GM18951 (cell line): ENCODE results near the gene ZNF341.

Experiments
- POLR2A ChIP-seq: IDR thresholded peaks from 4 replicates; pipeline ENCODE4 v1.6.1; 2011; ENCODE audit warnings: mild to moderate bottlenecking; ENCODE audit not compliant: insufficient read length, insufficient read depth; ENCODE audit errors: extremely low read depth
- in situ Hi-C: fragments of 300-500 bp; cut with MboI; formaldehyde crosslinking; loops from one replicate; pipeline ENCODE4 v1.12.0; 2022; ENCODE audit warnings: low sequenced_read_pairs, mixed read lengths, inconsistent platforms; ENCODE audit not compliant: unreplicated experiment

ZNF341 gene

DNA sequence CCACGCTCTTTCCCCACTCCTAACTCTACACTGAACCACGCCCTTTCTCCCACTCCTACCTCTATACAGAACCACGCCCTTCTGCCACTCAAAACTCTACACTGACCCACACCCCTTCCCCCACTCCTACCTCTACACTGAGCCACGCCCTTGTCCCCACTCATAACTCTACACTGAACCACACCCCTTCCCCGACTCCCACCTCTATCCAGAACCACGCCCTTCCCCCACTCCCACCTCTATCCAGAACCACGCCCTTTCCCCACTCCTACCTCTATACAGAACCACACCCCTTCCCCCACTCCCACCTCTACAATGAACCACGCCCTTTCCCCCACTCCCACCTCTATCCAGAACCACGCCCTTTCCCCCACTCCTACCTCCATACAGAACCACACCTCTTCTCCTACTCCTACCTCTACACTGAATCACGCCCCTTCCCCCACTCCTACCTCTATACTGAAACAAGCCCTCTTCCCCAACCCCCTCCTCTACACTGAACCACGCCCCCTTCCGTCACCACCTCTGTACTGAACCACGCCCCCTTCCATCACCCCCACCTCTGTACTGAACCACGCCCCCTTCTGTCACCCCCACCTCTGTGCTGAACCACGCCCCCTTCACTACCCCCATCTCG lies 21.8 kb upstream of the ZNF341 start:
- no peak for TF ChIP-seq POLR2A
- in situ Hi-C loops: no loop called here

DNA sequence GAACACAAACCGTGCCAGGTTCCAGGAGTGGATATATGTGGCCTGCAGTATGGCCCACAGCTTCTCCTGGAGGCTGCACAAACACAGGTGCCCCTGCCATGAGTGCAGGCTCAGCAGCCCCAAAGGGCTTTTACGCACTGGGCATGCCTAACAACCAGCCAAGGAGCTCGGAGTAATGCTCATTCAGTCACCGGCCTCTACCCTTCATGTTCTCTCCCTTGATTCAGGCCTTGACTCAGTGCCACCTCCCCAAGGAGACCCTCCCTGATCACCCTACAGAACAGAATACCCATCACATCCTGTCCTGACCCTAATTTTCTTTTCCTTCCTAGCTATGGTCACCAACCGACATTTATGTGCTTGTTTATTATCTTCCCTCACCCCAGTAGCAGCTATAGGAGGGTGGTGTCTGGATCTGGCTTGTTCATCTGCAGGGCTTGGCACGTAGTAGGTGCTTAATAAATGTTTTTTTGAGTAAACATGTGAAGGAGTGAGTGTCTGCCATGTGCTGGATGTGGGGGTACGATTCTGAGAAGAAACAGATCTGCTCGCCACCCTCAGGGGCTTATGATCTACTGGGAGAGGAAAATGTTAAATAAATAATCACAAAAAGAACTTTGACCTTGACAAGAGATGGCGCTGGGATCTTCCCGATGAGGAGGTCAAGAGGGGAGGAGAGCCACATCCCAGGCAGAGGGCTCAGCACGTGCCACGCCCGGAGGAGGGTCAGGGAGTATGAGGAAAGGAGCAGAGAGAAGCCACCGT lies 20.9 kb upstream of the ZNF341 start:
- TF ChIP-seq POLR2A: no peak
- in situ Hi-C loops: no loop called here

DNA sequence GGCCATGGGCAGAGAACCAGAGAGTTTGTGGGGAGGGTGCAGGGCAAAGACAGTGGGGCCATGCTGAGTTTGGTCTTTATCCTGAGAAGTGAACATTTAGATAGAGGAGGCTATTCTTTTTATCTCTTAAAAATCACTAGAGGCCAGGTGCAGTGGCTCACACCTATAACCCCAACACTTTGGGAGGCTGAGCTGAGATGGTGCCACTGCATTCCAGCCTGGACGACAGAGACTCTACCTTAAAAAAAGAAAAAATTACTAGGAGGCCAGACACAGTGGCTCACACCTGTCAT lies 20.4 kb upstream of the ZNF341 start:
- TF ChIP-seq POLR2A: no peak
- in situ Hi-C loops: no loop called here

DNA sequence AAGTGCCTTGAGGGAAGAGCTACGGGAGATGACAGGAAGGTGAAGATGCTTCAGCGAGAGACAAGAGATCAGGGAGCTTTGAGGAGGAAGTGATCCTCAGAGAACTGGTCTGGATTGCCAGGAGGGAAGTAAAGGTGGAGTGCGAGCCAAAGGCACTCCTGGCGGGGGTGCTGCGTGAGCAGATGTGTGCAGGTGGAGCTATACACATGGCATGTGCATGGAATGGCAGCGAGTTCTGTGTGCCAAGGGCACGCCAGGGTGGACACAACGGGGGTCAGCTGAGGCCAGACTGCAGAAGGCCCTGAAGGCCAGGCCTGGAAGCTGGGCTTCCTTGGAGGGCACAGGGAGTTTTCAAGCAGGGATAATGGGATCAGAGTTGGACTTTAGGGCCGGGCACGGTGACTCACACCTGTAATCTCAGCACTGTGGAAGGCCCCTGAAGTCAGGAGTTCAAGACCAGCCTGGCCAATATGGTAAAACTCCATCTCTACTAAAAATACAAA lies 17.9 kb upstream of the ZNF341 start:
- in situ Hi-C loops: no loop called here
- no peak for TF ChIP-seq POLR2A

DNA sequence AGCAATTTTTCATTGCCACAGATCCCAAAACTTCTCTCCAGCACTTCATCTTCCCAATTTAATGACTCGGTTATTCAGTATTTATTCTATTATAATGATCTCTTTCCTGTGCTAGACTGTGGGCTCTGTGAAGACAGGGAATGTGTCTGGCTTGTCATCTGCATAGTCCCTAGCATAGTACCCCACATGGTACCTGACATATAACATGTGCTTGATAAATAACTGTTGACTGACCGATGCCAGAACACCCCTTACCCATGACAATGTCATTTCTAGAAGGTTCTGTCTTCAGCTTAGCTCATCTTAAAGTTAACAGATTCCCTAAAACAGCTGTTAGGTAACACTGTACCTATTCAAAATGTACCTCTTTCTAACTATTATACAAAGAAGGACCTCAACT lies 15.3 kb upstream of the ZNF341 start:
- no peak for TF ChIP-seq POLR2A
- in situ Hi-C loops: no loop called here

DNA sequence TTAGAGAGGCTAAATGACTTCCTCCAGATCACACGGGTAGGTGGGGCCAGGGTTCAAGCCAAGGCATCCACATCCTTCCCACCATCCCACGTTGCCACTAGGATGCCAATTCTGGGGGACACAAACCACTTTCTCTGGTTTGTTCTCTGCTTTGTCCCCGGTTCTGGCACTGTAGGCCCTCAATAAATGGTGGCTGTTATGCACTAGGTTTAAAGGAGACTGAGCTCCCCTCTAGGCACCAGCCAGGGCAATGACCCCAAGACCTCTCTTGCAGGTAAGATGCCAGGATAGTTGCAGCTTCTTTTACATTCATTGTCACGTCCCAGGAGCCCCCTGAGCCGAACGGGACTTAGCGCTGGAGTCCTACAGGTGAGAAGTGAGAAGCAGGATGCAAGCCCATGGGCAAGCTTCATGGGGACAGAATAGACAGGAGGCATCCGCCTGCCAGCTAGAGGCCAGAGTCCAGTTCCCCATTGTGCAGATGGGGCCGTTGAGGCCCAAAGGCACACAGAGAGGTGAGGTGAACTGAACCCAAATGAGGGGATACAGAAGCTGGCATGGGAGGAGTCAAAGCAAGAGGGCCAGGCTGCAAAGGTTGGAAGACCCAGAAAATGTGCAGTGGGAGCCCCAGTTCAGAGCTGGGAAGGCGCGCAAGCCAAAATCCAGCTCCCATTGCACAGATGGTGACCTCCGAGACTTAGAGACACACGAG lies 12.4 kb upstream of the ZNF341 start:
- in situ Hi-C loops: no loop called here
- no peak for TF ChIP-seq POLR2A

DNA sequence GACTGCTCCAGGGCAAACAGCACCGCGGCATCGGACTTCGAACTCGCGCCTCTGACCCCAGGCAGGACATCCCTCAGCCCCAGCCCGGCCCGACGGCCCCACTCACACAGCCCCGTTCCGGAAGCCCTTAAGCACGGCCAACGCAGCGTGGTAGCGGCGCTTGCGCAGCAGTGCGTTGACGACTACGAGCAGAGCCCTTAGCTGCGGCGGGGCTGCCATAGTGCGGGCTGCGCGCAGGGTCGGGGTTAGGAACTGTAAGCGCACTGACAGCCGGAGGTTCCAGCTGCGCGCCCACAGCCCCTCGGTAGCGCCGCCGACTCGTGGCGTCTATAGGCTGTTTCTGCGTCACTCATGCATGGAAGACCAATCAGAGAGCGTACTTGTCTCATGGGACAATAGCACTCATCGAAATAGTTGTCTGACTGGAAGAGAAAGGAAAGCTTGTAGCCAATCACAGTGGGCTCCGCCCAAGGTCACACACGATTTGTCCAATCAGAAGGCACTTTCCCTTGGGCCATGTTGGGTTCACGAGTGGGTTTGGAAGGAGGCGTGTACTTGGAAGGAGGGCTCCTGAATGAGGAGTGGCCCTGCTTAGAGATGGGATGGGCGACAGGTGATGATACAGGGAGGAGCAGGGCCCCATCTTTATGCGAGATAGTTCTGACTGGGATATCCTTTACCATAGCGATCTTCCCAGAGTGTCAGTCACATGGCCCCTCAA lies 11.6 kb upstream of the ZNF341 start, which contains the start of gene PXMP4:
PXMP4 (minus strand) TSS at position 322 of the 721 bp plus-strand sequence; CDS start at position 219, 103 bp downstream.
- in situ Hi-C loops: no loop called here
- peak; percentile 67 for TF ChIP-seq POLR2A

DNA sequence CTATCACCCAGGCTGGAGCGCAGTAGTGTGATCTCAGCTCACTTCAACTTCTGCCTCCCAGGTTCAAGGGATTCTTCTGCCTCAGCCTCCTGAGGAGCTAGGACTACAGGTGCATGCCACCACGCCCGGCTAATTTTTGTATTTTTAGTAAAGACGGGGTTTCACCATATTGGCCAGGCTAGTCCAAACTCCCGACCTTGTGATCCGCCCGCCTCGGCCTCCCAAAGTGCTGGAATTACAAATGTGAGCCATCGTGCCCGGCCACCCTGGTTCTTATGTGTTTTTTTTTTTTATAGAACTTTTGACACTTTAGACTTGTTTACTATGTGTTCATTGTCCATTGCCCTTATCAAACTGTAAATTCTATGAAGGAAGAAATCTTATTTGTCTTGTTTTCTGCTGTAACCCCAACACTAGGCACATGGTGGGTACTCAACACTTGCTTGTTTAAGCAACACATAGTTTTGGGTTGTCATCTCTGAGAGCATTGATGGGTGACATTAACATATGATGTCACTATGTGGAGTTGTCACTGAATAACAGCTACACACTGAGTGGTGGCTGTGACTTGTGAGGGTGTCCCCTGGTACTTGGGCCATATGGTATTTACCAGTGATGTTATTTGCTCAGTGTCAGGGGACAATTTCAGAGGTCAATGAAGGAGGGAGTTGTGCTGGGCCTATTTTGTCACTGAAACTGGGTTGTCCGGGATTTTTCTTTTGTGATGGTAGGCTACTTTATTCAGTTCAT lies 10.2 kb upstream of the ZNF341 start:
- TF ChIP-seq POLR2A: no peak
- in situ Hi-C loops: no loop called here

DNA sequence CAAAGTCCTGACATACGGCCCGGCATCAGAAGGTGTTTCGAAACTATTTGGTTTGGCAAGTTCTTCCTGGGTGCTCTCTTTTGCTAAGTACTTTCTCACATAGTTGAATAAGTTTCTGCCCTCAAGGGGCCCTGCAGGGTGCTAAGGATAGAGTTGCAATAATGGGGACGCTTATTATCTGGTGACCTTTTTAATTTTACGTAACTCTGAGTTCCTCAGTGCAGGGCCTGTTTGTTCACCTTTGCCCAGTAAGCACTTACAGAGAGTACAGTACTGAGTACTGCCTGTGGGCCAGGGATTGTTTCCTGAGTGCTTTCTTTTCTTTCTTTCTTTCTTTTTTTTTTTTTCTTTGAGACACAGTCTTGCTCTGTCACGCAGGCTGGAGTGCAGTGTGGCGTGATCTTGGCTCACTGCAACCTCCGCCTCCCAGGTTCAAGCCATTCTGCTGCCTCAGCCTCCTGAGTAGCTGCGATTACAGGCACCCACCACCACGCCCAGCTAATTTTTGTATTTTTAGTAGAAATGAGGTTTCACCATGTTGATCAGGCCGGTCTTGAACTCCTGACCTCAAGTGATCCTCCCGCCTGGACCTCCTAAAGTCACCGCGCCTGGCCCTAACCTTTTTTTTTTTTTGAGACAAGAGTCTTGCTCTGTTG lies 7.2 kb upstream of the ZNF341 start:
- TF ChIP-seq POLR2A: no peak
- in situ Hi-C loops: no loop called here

DNA sequence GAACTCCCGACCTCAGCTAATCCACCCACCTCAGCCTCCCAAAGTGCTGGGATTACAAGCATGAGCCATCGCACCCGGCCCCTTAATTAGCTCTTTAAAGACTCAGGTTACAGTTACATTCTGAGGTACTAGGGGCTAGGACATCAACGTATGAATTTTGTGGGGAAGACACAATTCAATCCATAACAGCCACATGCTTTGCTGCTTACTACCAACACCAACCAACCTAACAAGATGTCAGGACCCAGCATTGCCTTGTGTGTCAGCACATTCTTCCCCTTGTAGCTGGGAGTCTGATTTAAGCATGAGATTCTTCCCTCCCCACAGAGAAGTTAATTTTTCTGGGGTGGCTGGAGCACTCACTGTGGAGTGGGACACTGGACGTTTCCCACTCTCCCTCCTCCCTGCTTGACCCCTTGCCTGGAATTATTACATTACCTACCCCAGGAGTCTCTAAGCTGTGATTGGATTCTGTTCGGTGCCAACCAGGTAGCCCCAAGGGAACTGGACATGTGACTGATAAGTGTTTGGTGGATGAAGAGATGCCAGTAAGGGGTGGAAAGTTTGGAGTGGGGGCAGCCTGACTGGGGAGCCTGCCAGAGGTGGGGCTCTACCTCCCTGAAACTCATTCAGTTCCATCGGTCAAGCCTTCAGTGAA lies 6.1 kb upstream of the ZNF341 start:
- in situ Hi-C loops: no loop called here
- no peak for TF ChIP-seq POLR2A

DNA sequence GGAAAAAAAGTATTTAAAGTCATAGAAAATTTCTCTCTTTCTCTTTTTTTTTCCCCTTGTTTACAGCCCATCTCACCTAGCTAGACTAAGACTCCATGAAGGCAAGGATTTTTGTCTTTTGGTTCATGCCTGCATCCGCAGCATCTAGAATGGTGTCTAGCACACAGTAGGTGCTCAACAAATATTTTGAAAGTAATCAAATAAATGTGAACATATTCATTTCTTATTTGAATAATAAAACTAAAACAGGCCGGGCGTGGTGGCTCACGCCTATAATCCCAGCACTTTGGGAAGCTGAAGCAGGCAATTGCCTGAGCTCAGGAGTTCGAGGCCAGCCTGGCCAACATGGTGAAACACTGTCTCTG lies 4.7 kb upstream of the ZNF341 start:
- TF ChIP-seq POLR2A: no peak
- in situ Hi-C loops: no loop called here

DNA sequence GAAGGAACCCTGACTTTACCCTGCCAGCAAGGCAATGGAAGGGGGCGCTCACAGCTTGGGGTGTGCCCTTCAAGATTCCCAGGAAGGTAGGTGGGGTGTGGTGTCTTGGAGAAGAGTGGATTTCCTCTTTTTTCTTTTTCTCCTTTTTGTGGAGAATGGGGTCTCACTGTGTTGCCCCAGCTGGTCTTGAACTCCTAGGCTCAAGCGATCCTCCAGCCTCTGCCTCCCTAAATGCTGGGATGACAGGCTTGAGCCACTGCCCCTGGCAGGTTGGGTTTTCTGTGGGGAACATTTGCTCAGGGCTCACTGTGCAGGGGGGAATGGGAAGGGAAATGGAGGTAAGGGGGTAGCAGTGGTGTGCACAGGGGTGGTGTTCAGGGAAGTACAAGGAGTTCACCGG lies 4.0 kb upstream of the ZNF341 start:
- TF ChIP-seq POLR2A: no peak
- in situ Hi-C loops: no loop called here
